NCI-H446 treated with DMSO at 0.1 percent for 48 hours (cell line): Measurements from ENCODE around the gene TANC1.

Experiments used
- DNase-seq: peaks from one replicate; lab custom pipeline; 2025; lab: John Stamatoyannopoulos, UW

Gene TANC1

DNA sequence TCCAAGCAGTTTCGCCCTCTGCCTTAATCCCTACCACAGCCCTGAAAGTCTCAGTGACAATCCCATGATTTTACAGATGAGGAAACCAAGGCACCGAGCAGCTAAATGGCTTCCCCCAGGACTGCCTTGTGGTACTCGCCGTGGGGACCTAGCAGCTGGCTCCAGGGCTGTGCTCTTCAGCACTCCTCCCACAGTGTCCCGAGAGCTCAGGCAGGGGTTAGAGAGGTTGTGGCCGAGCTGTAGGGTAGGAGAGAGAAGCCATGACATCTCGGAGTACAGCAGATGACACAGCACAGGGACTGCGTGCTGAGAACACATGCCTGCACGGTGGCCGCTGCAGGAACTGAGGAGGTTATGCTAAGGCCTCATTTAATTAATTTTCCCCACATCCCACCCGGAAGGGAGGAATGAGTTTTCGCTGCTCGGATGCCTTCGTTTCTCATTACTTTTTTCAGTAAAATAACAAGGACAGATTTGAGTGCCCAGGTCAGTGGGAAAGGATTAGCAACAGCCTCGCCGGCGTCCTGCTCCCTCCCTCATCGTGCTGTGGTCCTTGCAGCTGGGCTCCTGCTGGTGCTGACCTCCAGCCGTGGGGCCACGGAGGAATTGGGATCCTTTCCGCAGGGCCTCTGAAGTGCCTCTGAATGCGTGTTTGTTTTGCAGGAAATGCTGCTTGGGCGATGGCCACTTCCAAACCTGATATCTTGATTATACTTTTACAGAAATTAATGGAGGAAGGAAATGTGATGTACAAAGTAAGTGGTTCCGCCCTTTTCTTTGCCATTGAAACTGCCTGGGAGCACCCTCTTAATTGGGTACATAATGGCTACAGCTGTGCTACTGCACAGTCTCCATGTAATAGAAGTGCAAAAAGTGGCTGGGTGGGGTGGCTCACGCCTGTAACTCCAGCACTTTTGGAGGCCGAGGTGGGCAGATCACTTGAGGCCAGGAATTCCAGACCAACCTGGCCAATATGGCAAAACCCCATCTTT lies 256.9 kb downstream of the TANC1 start:
- no peak for DNase-seq

DNA sequence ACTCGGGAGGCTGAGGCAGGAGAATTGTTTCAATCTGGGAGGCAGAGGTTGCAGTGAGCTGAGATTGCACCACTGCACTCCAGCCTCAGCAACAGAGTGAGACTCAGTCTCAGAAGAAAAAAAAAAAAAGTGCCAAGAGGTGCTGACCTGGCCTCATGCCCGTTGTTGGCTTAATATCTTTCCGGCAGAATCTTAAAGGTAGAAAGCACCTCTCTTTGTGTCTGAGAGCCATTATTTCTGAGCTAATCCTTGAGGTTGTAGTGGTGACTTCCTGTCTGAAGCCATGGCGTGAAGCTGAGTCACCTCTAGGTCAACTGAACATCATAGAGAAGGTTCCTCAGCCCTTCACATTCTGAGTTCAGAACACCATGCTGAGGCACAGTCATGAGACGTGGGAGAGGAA lies 257.6 kb downstream of the TANC1 start:
- no peak for DNase-seq

DNA sequence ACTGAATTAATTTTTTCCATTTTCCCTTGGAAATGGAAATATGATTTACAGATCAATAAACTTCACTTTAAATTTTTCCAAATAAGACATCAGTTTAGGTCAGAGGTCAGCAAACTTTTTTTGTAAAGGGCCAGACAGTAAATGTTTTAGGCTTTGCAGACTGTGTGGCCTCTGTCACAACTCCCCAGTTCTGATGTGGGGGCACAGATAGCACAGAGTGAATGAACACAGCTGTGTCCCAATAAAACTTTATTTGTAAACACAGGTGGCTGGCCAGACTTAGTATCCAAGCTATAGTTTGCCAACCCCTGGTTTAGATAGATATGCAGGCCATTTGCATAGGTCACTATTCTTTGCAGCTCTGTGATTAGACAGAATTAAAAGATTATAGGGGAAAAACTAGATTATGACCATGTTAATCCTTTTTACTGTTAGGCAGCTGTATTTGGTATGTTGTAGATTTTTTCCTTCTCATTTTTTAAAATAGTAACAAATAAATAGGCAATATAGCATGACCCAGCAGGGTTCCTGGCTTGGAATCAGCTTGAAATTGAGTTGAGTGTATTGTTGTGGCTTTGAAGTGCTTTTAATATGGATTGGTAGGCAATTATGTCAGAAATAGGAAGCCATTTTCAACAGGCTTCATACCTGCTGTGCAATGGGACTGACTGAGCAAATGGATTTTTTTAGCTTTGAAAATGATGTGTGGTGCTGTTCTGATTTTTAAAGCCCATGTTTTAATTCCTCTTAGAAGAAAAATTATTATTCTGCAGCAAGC lies 258.4 kb downstream of the TANC1 start:
- no peak for DNase-seq

DNA sequence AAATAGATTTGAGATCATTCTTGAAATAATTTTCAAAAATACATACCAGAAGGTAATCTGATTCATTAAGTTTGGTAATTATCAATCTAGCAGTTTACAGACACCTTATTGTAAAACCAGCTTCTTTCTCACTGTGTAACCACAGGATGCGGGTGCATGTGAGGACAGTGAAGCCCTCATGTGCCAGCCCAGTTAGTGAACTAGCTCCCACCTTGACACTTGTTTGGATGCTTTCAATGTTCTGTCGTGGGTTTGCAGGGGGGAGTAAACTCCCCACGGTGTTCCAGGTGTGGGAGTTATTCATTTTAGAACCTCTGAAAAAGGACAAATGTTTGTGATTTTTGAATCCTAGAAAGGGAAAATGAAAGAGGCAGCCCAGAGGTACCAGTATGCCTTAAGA lies 259.0 kb downstream of the TANC1 start:
- no peak for DNase-seq

DNA sequence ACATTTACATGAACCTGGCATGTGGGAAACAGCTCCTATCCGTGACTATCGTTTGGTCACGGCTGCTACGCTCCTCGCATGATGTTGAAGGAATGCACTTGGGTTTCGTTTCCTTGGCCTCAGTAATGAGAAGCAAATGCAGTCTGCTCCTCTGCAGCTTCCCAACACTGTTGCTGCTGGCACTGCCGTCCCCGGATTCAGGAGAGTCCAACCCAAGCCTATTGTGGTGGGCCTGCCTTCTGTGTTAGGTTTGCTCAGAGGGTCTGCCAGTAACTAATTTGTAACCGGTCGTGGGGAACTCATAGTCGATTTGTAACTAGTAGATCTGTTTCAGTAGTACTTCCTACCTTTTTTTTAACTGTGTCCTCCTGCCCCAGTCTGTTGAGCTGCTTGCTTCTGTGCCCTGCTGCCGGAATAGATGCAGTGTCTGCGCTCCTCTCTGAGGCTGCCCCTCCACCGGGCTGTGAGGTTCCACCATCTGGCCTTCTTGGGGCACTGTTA lies 259.7 kb downstream of the TANC1 start:
- DNase-seq = no peak

DNA sequence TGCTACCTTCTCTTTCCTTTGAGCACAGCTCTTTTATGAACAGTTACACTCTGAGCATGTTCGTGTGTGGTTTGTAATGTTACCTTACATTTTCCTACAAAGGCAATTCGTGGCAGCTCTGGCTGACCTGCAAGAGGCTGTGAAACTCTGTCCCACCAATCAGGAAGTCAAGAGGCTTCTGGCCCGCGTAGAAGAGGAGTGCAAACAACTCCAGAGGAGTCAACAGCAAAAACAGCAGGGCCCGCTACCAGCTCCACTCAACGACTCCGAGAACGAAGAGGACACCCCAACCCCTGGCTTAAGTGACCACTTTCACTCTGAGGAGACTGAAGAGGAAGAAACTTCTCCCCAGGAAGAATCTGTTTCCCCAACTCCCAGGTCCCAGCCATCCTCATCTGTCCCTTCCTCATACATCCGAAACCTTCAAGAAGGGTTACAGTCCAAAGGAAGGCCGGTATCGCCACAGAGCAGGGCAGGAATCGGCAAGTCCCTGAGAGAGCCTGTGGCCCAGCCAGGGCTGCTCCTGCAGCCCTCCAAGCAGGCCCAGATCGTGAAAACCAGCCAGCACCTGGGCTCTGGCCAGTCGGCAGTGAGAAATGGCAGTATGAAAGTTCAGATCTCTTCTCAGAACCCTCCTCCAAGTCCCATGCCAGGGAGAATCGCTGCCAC lies 261.2 kb downstream of the TANC1 start:
- DNase-seq = no peak

DNA sequence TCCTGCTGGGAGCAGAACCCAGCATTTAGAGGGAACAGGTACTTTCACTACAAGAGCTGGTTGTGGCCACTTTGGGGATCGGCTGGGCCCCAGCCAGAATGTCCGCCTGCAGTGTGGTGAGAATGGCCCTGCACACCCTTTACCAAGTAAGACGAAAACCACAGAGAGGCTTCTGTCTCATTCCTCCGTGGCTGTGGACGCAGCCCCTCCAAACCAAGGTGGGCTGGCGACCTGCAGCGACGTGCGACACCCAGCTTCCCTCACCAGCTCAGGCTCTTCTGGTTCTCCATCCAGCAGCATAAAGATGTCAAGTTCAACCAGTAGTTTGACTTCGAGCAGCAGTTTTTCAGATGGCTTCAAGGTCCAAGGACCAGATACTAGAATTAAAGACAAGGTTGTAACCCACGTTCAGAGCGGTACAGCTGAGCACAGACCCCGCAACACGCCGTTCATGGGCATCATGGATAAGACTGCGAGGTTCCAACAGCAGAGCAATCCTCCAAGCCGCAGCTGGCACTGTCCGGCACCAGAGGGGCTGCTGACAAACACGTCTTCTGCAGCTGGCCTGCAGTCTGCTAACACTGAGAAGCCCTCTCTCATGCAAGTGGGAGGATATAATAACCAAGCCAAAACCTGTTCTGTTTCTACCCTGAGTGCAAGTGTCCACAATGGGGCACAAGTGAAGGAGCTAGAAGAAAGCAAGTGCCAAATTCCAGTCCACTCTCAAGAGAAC lies 261.9 kb downstream of the TANC1 start:
- DNase-seq = no peak

DNA sequence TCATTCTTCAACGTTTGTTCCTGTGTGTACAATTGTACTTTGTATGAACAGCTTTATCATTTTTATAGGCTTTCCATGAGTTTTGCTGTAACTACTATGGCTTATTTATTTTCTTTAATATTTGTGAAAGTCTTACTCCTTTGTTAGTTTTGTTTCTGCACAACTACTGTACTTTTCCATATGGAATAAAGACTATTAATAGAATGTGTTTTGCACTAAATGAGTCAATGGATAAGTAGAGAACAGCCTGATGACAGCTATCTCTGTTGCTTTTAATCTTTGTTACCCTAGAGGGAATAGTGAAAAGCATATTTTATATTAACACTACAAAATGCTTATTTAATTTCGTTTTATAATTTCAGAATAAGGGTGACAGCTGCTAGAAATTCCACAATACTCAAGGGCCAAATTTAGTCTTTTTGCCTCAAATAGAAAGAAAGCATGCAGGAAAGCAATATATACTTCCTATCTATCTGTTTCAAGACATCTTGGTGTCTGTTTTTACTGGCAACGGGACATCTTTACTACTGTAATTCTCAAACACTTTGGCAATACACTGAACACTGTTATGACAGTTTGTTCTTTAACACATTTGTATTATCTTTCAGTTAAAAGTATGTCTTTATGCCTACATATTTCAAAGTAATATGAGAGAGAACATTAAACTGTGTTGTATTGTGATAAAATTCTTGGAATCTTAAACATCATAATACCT lies 264.2 kb downstream of the TANC1 start:
- no peak for DNase-seq

DNA sequence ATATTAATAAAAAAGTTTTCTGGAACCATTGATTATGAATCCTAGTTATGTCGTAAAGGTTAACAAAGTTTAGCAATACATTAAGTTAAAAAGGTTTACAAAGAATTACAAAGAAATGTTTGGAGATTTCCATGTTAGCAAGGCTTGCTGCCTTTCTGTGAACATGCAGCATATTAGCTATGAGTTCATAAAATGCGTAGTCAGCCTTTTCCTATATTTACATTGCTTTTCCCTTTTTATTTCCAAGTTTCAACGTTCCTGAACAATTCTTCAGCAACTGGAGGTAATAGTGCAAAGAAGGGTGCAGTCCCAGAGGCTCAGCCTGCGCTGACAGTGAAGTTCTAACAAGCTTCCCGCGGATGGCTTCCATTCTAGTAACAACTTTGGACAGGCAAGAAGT lies 266.4 kb downstream of the TANC1 start:
- no peak for DNase-seq

DNA sequence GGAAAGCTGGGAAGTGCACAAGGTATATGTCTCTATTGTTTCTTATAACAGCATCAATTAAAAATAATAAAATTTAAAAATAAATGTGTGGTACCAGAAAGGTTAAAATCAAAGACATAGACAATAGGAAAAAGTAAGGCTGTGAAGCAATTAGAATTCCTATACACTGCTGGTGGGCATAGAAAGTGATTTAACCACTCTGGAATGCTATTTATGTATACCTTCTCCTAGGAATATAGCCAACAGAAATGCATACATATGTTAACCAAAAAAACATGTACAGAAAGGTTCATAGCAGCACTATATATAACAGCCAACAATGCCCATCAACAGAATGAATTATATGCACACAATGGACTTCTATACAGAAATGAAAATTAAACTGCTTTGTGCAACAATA lies 275.1 kb downstream of the TANC1 start:
- DNase-seq = no peak

DNA sequence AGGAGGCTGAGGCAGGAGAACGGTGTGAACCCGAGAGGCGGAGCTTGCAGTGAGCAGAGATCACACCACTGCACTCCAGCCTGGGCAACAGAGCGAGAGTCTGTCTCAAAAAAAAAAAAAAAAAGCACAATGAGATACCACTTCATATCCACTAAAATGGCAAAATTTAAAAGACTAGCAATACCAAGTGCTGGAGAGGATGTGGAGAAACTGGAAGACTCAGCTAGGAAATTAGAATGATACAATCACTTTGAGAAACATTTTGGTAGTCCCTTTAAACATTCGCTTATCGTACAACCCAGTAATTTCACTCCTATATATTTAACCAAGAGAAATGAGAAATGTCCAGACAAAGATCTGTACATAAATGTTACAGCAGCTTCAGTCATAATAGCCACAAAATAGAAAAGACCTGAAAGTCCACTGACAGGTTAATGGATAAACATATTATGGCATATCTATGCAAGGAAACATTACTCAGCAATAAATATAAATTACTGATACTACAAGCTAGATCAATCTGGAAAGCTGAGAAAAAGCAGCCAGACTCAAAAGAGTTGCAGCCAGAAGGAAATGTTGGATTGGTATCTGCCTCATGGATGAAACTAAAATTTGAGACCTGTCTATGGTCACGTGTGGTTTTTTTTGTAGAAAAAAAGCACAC lies 278.0 kb downstream of the TANC1 start:
- no peak for DNase-seq

DNA sequence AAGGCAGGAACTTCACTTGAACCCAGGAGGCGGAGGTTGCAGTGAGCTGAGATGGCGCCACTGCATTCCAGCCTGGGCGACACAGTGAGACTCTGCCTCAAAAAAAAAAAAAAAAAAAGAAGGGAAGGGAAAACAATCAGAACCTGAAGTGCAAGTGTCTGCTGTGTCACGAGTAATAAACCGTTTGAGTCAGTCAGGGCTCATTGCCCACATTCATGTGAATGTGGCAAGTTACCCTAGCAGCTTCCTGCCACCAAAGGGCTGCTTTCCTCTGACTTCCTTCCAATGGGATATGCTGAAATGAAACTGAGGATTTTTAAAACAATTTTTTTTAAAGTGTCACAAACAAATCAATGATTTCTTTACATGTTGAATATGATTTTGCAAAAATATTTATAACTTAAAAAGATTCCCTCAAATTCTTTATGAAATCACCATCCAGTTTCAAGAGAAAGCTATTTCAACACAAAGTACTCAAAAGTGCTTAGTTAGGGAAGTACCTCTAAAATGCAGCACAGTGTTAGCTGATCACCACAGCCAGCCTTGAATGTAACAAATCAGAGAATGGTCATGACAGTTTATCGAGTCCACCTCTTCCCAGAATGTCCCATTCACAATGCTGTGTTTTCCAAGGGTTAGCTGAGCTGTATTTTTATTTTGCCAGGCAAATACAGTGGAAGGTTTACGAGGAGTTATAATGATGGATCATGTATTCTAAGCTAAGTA lies 281.7 kb downstream of the TANC1 start:
- DNase-seq = no peak

DNA sequence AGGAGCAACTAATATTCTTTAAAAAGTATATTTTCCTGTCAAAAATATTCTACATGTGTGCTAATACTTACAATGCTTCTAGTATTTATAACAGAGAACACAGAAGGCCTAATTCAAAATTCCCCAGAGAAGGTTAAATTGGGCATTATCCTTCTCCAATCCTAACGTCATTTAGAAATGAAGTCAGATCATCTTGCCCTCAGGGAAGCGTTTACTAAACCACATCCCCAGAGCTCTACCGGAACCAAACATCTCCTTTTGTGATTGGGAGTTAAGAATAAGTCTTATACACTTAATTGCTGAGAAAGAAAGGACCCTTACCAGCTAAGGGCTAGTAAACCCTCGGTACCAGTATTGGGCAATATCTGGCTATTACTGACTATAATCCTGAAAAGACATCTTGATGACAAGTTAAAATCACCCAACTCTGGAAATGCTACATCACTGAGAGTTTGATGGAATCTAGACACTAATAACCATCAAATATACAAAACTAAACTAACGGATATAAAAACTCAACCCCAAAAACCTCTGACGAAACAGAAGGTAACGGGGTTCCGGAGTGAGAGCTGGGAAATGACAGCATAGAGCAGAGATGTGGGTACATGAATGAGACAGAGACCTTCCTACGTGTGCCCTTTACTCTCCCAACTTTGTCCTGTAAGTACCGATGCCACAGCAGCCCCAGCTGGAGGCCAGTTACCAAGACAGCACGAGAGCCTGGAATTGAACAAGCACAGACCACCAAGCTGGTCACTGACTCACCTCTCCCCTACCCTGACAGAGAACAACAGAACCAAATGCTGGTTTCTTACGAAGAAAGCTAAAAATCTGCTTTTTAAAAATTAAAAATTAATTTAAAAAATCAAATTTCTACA lies 283.1 kb downstream of the TANC1 start:
- no peak for DNase-seq

DNA sequence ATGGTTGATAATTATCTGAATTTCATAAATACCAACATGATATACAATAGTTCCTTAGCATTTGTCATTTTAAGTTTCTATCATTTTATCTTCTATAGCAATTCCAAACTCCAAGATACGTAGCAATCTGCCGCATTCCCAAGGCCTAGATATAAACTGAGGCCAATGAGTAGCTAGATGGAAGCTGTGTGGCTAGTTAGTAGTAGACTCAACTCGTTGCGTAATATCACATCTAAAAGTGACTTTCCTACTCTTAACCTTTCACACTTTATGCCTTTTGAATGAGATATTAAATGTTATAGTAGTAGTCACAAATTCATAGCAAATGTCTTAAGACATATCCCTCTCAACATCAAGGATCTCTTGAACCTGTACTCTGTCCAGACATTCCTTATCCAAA lies 284.5 kb downstream of the TANC1 start:
- no peak for DNase-seq

DNA sequence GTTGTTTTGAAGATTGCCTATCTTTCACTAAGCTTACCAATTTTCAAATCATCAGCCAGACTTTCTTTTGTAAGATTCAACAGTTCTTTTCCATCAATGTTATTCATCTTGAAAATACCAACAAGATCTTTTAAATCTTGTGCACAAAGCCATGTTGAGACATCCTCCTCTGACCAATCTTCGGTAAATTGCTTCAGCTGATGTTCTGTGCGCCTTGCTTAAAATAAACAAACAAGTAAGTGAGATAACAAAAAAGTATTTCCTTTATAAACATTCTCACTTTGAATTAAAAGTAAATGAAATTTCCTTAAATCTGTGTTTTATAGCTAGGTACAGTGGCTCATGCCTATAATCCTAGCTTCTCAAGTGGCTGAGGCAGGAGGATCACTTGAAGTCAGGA lies 287.7 kb downstream of the TANC1 start:
- DNase-seq = no peak

DNA sequence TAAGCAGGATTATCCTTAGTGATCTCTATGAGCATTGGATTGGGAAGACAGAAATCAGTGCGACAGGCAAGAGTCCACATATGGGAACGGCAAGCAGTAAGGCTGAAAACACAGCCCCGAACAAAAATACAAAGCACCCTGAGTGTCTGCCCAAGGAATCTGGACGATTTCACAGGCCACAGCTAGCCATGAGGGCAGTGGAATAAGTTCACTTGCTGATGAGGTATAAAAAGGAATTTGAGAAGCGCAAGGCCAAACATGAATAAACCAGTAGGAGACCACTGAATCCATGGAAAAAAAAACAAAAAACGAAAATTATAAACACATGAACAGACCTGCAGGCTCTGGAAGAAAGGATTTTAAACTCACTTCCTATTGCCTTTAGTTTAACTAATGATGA lies 293.8 kb downstream of the TANC1 start:
- DNase-seq = no peak

DNA sequence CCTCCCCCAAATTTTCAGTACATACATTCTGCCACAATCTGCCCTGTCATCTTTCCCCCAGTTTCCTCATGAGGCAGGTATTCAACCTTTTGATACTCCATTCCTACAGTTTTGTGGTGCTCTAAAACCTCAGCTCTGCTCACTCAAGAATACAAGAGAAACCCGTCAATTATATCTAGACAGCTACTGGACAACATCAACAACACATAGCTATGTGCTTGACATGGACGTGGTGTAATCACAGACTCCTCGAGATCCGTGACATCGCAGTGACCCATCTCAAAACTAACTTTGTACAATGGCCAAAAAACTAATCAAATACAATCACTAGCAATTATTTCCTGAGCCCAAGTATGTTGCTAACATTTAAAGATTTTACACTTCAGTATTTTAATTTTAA lies 294.5 kb downstream of the TANC1 start:
- DNase-seq = no peak

DNA sequence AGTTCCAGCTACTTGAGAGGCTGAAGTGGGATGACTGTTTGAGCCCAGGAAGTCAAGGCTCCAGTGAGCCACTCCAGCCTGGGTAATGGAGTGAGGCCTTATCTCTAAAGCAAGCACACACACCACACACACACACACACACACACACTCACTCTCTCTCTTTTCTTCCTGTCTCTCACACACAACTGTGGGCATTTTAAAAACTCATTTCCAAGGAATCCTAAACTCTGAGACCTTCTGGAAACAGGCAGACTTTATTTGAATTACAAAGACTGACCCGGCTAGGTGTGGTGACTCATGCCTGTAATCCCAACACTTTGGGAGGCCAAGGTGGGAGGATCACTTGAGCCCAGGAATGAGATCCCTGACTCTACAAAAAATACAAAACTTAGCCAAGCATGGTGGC lies 296.7 kb downstream of the TANC1 start:
- DNase-seq = no peak

DNA sequence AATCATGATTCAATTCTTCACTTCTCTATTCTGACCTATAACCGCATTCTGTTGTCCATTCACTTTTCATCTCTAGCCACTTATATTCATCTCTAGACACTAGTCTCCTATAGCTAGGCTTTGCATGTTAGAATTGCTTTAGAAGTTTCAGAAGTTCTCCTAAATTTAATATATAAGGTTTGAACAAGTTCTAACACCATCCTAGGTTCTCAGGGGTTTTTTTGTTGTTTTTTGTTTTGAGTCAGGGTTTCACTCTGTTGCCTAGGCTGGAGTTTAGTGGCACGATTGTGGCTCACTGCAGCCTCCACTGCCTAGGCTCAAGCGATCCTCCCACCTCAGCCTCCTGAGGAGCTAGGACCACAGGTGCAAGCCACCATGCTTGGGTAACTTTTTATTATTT lies 298.1 kb downstream of the TANC1 start:
- DNase-seq = no peak
